HepG2 (cell line): ENCODE measurements around the gene EML2. TPM values are rescaled to one million over a fixed set of nuclear protein-coding genes. Genes with fewer than 3 reads are reported as not detected.
A peak's percentile ranks its signal among the peaks of the same experiment; 100 is the strongest.

Experiments used
- BORCS8-MEF2B ChIP-seq: sonication (generic); formaldehyde crosslinking; IDR thresholded peaks from 2 replicates; pipeline ENCODE4 v1.8.0; 2022; ENCODE audit warnings: mild to moderate bottlenecking, missing genetic modification reagents
- EP300 ChIP-seq, 3 experiments: sonication (generic) in 1 of 3; formaldehyde crosslinking in 1 of 3; IDR thresholded peaks; 2 replicates each; pipeline versions ENCODE4 v1.5.1 to v1.6.1; 2011 to 2020; ENCODE audit warnings: low read depth in 2 of 3, low read length in 2 of 3, borderline replicate concordance in 1 of 3, improper control_type of control experiment in 1 of 3, mild to moderate bottlenecking in 1 of 3, missing genetic modification reagents in 1 of 3, moderate library complexity in 1 of 3
- ERF ChIP-seq: IDR thresholded peaks from 2 replicates; pipeline ENCODE4 v1.6.1; 2018; ENCODE audit warnings: missing biosample characterization, missing genetic modification reagents
- FOXA1 ChIP-seq, 2 experiments: fragments of 450-650 bp in 1 of 2; sonication (generic) in 1 of 2; formaldehyde crosslinking in 1 of 2; IDR thresholded peaks; 2 replicates each; pipeline versions ENCODE4 v1.4.0 to v1.6.1; 2016 to 2020; ENCODE audit warnings: missing genetic modification reagents in 1 of 2
- FOXO1 ChIP-seq: sonication (generic); formaldehyde crosslinking; IDR thresholded peaks from 2 replicates; pipeline ENCODE4 v1.4.0; 2020; ENCODE audit warnings: missing genetic modification reagents
- NCOA1 ChIP-seq: sonication (generic); formaldehyde crosslinking; IDR thresholded peaks from 2 replicates; pipeline ENCODE4 v1.9.0; 2021; ENCODE audit warnings: missing genetic modification reagents
- NR2C2 ChIP-seq: sonication (generic); formaldehyde crosslinking; IDR thresholded peaks from 2 replicates; pipeline ENCODE4 v1.4.0; 2020; ENCODE audit warnings: missing genetic modification reagents, mild to moderate bottlenecking, moderate library complexity, borderline replicate concordance
- PBX2 ChIP-seq: IDR thresholded peaks from 2 replicates; pipeline ENCODE4 v1.6.1; 2016; ENCODE audit warnings: control low read depth
- SAP130 ChIP-seq: IDR thresholded peaks from 2 replicates; pipeline ENCODE4 v1.6.1; 2016; ENCODE audit warnings: low read depth
- SKI ChIP-seq: fragments of 450-650 bp; IDR thresholded peaks from one replicate; pipeline ENCODE4 v1.6.1; 2018; ENCODE audit warnings: mild to moderate bottlenecking; ENCODE audit not compliant: partially characterized antibody
- SRF ChIP-seq: IDR thresholded peaks from 2 replicates; pipeline ENCODE4 v1.6.1; 2011; ENCODE audit warnings: mild to moderate bottlenecking, low read depth, low read length, moderate library complexity
- SRY ChIP-seq: sonication (generic); formaldehyde crosslinking; IDR thresholded peaks from 2 replicates; pipeline ENCODE4 v1.8.0; 2022; ENCODE audit warnings: mild to moderate bottlenecking, missing genetic modification reagents
- YEATS4 ChIP-seq: sonication (generic); formaldehyde crosslinking; IDR thresholded peaks from 2 replicates; pipeline ENCODE4 v1.4.0; 2020; ENCODE audit warnings: missing genetic modification reagents, borderline replicate concordance
- ZNF235 ChIP-seq: sonication (generic); formaldehyde crosslinking; IDR thresholded peaks from 2 replicates; pipeline ENCODE4 v1.8.1; 2023; ENCODE audit warnings: mild to moderate bottlenecking, missing genetic modification reagents, borderline replicate concordance
- ZNF264 ChIP-seq: sonication (generic); formaldehyde crosslinking; IDR thresholded peaks from 2 replicates; pipeline ENCODE4 v1.4.0; 2020; ENCODE audit warnings: missing genetic modification reagents
- polyA plus RNA-seq, 8 experiments: library from polyadenylated mRNA; depleted of rRNA in 3 of 8; stranded (reverse) in 7 of 8; unstranded in 1 of 8; fragments of >200 nt; fragmentation: Illumina TruSeq in 4 of 8; extraction: Trizol in 4 of 8; gene quantifications; 2 replicates each; pipeline versions ENCODE4 v1.2.1 to v1.2.3, GENCODE V29; 2011 to 2016; ENCODE audit warnings: low read depth in 4 of 8, missing spikeins in 1 of 8, mixed read lengths in 1 of 8; ENCODE audit not compliant: insufficient read depth in 1 of 8
- total RNA-seq, 5 experiments: library from RNA; depleted of rRNA; stranded (reverse); fragments of >200 nt; fragmentation: Illumina TruSeq; extraction: Trizol; gene quantifications; 2 replicates each; pipeline ENCODE4 v1.2.3, GENCODE V29; 2016; ENCODE audit warnings: low read depth in 1 of 5
- TF ChIP-seq, protein P1 (sequence below), 2 experiments: sonication (generic) in 1 of 2; formaldehyde crosslinking in 1 of 2; IDR thresholded peaks; 2 replicates each; pipeline versions ENCODE4 v1.4.0 to v1.6.1; 2016 to 2020; ENCODE audit warnings: borderline replicate concordance in 1 of 2, low read depth in 1 of 2, mild to moderate bottlenecking in 1 of 2, missing genetic modification reagents in 1 of 2
- TF ChIP-seq, protein P2 (sequence below): sonication (generic); formaldehyde crosslinking; IDR thresholded peaks from 2 replicates; pipeline ENCODE4 v1.4.0; 2020; ENCODE audit warnings: low read depth, mild to moderate bottlenecking, missing genetic modification reagents
- TF ChIP-seq, protein P3 (sequence below): sonication (generic); formaldehyde crosslinking; IDR thresholded peaks from 2 replicates; pipeline ENCODE4 v1.8.1; 2022; ENCODE audit warnings: low read depth, mild to moderate bottlenecking, missing genetic modification reagents

The EML2 gene
- total and polyA plus RNA-seq, 2 of the 13 experiments (the other 11 are each of a cell fraction or from before 2014, with no cell fraction given): 7.3 to 12.9 TPM

GRCh38 chr19:45577111-45577905 is 61.9 kb downstream of the EML2 start (continued):
- TF ChIP-seq, protein P1, sequence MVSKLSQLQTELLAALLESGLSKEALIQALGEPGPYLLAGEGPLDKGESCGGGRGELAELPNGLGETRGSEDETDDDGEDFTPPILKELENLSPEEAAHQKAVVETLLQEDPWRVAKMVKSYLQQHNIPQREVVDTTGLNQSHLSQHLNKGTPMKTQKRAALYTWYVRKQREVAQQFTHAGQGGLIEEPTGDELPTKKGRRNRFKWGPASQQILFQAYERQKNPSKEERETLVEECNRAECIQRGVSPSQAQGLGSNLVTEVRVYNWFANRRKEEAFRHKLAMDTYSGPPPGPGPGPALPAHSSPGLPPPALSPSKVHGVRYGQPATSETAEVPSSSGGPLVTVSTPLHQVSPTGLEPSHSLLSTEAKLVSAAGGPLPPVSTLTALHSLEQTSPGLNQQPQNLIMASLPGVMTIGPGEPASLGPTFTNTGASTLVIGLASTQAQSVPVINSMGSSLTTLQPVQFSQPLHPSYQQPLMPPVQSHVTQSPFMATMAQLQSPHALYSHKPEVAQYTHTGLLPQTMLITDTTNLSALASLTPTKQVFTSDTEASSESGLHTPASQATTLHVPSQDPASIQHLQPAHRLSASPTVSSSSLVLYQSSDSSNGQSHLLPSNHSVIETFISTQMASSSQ (IDR thresholded peaks at IDR 0.05; ENCODE audit: low read depth): peak; percentile 73
- TF ChIP-seq, protein P1 (CRISPR knock-in tag; IDR thresholded peaks at IDR 0.05; ENCODE audit: borderline replicate concordance): peak; percentile 81; the same call in 1 of the 2 replicates
- peak; percentile 19; the same call in 1 of the 2 replicates for TF ChIP-seq NR2C2 (CRISPR knock-in tag)
- TF ChIP-seq EP300 (IDR thresholded peaks at IDR 0.05; ENCODE audit: low read depth in 2 of 2, low read length in 2 of 2): no peak; a peak in 1 of 4 replicates
- TF ChIP-seq EP300 (CRISPR knock-in tag; IDR thresholded peaks at IDR 0.05; ENCODE audit: borderline replicate concordance): no peak
- no peak for TF ChIP-seq FOXA1 (IDR thresholded peaks at IDR 0.05)
- TF ChIP-seq FOXA1 (CRISPR knock-in tag; IDR thresholded peaks at IDR 0.05): peak; percentile 28; the same call in 1 of the 2 replicates
- TF ChIP-seq, protein P2, sequence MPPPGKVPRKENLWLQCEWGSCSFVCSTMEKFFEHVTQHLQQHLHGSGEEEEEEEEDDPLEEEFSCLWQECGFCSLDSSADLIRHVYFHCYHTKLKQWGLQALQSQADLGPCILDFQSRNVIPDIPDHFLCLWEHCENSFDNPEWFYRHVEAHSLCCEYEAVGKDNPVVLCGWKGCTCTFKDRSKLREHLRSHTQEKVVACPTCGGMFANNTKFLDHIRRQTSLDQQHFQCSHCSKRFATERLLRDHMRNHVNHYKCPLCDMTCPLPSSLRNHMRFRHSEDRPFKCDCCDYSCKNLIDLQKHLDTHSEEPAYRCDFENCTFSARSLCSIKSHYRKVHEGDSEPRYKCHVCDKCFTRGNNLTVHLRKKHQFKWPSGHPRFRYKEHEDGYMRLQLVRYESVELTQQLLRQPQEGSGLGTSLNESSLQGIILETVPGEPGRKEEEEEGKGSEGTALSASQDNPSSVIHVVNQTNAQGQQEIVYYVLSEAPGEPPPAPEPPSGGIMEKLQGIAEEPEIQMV (CRISPR knock-in tag): peak; percentile 50; the same call in 1 of the 2 replicates
- TF ChIP-seq PBX2 (CRISPR knock-in tag): no peak
- peak; percentile 28; the same call in 1 of the 2 replicates for TF ChIP-seq FOXO1 (CRISPR knock-in tag)
- TF ChIP-seq ZNF264 (CRISPR knock-in tag): no peak
- TF ChIP-seq, protein P3, sequence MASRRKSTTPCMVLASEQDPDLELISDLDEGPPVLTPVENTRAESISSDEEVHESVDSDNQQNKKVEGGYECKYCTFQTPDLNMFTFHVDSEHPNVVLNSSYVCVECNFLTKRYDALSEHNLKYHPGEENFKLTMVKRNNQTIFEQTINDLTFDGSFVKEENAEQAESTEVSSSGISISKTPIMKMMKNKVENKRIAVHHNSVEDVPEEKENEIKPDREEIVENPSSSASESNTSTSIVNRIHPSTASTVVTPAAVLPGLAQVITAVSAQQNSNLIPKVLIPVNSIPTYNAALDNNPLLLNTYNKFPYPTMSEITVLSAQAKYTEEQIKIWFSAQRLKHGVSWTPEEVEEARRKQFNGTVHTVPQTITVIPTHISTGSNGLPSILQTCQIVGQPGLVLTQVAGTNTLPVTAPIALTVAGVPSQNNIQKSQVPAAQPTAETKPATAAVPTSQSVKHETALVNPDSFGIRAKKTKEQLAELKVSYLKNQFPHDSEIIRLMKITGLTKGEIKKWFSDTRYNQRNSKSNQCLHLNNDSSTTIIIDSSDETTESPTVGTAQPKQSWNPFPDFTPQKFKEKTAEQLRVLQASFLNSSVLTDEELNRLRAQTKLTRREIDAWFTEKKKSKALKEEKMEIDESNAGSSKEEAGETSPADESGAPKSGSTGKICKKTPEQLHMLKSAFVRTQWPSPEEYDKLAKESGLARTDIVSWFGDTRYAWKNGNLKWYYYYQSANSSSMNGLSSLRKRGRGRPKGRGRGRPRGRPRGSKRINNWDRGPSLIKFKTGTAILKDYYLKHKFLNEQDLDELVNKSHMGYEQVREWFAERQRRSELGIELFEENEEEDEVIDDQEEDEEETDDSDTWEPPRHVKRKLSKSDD (CRISPR knock-in tag): no peak
- TF ChIP-seq ZNF235 (CRISPR knock-in tag): no peak
- TF ChIP-seq BORCS8-MEF2B: no peak
- no peak for TF ChIP-seq SRY (CRISPR knock-in tag)
- TF ChIP-seq YEATS4: no peak
- peak; percentile 53; the same call in 1 of the 2 replicates for TF ChIP-seq NCOA1
- TF ChIP-seq SKI: peak; percentile 70
- TF ChIP-seq SAP130 (CRISPR knock-in tag): peak; percentile 79
- TF ChIP-seq SRF: no peak
- 0 out of 2 replicates have a peak, but pooled peaks have one; percentile 26 for TF ChIP-seq ERF
